ENCODE measurements around the gene CCL2.

CCL2 gene

GRCh38 chr17:34254651-34255380 lies at the start of gene CCL2:
Gene CCL2 (plus strand): TSS chr17:34255285. CDS start chr17:34255350, 65 bp downstream.
- no peak for DNase-seq (ENCODE audit: low spot score)
- in situ Hi-C loops (cut with MboI; ENCODE audit: low sequenced_read_pairs, unreplicated experiment): no loop called here
- no peak for TF ChIP-seq CTCF (IDR thresholded peaks at IDR 0.05; ENCODE audit: borderline replicate concordance, control extremely low read depth, extremely low read depth, insufficient read depth, missing control alignments)

- in situ Hi-C loops (cut with MboI; ENCODE audit: low sequenced_read_pairs, unreplicated experiment): no loop called here
- TF ChIP-seq CTCF (IDR thresholded peaks at IDR 0.05; ENCODE audit: borderline replicate concordance, control extremely low read depth, extremely low read depth, insufficient read depth, missing control alignments): no peak
- DNase-seq (ENCODE audit: low spot score): no peak
Observed at GRCh38 chr17:34205401-34205800, 49.7 kb upstream of the CCL2 start.

GRCh38 chr17:34206569-34206968 lies 48.5 kb upstream of the CCL2 start:
- no peak for DNase-seq (ENCODE audit: low spot score)
- no peak for TF ChIP-seq CTCF (IDR thresholded peaks at IDR 0.05; ENCODE audit: borderline replicate concordance, control extremely low read depth, extremely low read depth, insufficient read depth, missing control alignments)
- in situ Hi-C loops (cut with MboI; ENCODE audit: low sequenced_read_pairs, unreplicated experiment): no loop called here

GRCh38 chr17:34207572-34207971 lies 47.5 kb upstream of the CCL2 start:
- TF ChIP-seq CTCF (IDR thresholded peaks at IDR 0.05; ENCODE audit: borderline replicate concordance, control extremely low read depth, extremely low read depth, insufficient read depth, missing control alignments): no peak
- in situ Hi-C loops (cut with MboI; ENCODE audit: low sequenced_read_pairs, unreplicated experiment): no loop called here
- DNase-seq (ENCODE audit: low spot score): no peak

GRCh38 chr17:34218748-34219147 lies 36.3 kb upstream of the CCL2 start:
- no peak for TF ChIP-seq CTCF (IDR thresholded peaks at IDR 0.05; ENCODE audit: borderline replicate concordance, control extremely low read depth, extremely low read depth, insufficient read depth, missing control alignments)
- in situ Hi-C loops (cut with MboI; ENCODE audit: low sequenced_read_pairs, unreplicated experiment): no loop called here

GRCh38 chr17:34219405-34219804 lies 35.7 kb upstream of the CCL2 start:
- in situ Hi-C loops (cut with MboI; ENCODE audit: low sequenced_read_pairs, unreplicated experiment): no loop called here

More at GRCh38 chr17:34218748-34219147, 36.3 kb upstream of the CCL2 start:
- DNase-seq (ENCODE audit: low spot score): no peak

More at GRCh38 chr17:34219405-34219804, 35.7 kb upstream of the CCL2 start:
- no peak for DNase-seq (ENCODE audit: low spot score)
- TF ChIP-seq CTCF (IDR thresholded peaks at IDR 0.05; ENCODE audit: borderline replicate concordance, control extremely low read depth, extremely low read depth, insufficient read depth, missing control alignments): no peak
